ENCODE measurements around the gene DCAF11. TPM values are rescaled to one million over a fixed set of nuclear protein-coding genes. Genes with fewer than 3 reads are reported as not detected.

The DCAF11 gene
- total RNA-seq, 2 experiments from 2014 or later: 79.4 to 84.0 TPM

- intact Hi-C loops (cut with micrococcal nuclease): loop anchor here (1.0 to 5.0 kb wide), 22 partner anchors 14 to 840 kb away; partner anchors contain the start of genes CHMP4A, DCAF11, DHRS4L2 and EMC9
- Mint-ChIP-seq H3K27me3 (ENCODE audit: low read depth) (no peaks in the 10 kb centered on the region), H3K4me3 (peak within 1 kb of the TSS; percentile 99), H3K36me3 (ENCODE audit: low read depth) (peaks cover 66% of the 10 kb centered on the region), H3K27ac (peak within 1 kb of the TSS; percentile 100), H3K9me3 (no peaks in the 10 kb centered on the region), H3K4me1 (ENCODE audit: low read depth) (peaks cover 43% of the 10 kb centered on the region)
- DNase-seq: peak; percentile 99
- CTCF ChIA-PET: interaction anchor here (0.5 to 4.7 kb wide), 26 partner anchors 10 to 276 kb away, joined by 3 to 63 read pairs (median 6); partner anchors contain the start of genes CHMP4A, CIDEB, DCAF11 and DHRS1
Observed at GRCh38 chr14:24160850-24161804, 46.5 kb downstream of the DCAF11 start, which contains the start of gene IRF9. Gene IRF9, plus strand, starts transcription at chr14:24161265. Its CDS starts 880 bp downstream, at chr14:24162145.

GRCh38 chr14:24162093-24162492 is 47.5 kb downstream of the DCAF11 start:
- Mint-ChIP-seq H3K27me3 (ENCODE audit: low read depth) (no peaks in the 10 kb centered on the region), H3K27ac (peak overlapping the region; percentile 100), H3K4me3 (peak overlapping the region; percentile 99), H3K9me3 (no peaks in the 10 kb centered on the region), H3K36me3 (ENCODE audit: low read depth) (peaks cover 65% of the 10 kb centered on the region), H3K4me1 (ENCODE audit: low read depth) (peaks cover 47% of the 10 kb centered on the region)
- CTCF ChIA-PET: interaction anchor here (0.7 to 4.7 kb wide), 15 partner anchors 9 to 136 kb away, joined by 3 to 63 read pairs (median 9); partner anchors contain the start of genes DCAF11, DHRS1, EMC9 and NOP9
- intact Hi-C loops (cut with micrococcal nuclease): loop anchor here (5.0 kb wide), 1 partner anchor 435 kb away; no protein-coding TSS in a partner anchor
- DNase-seq: peak; percentile 27

DNA sequence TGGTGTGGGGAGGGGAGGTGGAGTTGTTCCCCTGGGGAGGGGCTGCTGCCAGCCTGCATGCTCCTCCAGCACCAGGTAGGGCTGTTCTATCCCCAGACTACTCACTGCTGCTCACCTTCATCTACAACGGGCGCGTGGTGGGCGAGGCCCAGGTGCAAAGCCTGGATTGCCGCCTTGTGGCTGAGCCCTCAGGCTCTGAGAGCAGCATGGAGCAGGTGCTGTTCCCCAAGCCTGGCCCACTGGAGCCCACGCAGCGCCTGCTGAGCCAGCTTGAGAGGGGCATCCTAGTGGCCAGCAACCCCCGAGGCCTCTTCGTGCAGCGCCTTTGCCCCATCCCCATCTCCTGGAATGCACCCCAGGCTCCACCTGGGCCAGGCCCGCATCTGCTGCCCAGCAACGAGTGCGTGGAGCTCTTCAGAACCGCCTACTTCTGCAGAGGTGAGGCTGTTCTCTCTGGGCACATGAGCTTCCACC is 50.0 kb downstream of the DCAF11 start:
- no peak overlapping the region for H3K4me3 Mint-ChIP-seq
- H3K27me3 Mint-ChIP-seq (ENCODE audit: low read depth): no peaks in the 10 kb centered on the region
- DNase-seq: no peak
- peaks cover 51% of the 10 kb centered on the region for H3K4me1 Mint-ChIP-seq (ENCODE audit: low read depth)
- CTCF ChIA-PET: interaction anchor here (0.9 kb wide), 2 partner anchors 17 to 604 kb away, joined by 3 read pairs; partner anchors contain the start of gene RNF31
- peaks cover 61% of the 10 kb centered on the region for H3K36me3 Mint-ChIP-seq (ENCODE audit: low read depth)
- intact Hi-C loops (cut with micrococcal nuclease): loop anchor here (5.0 kb wide), 1 partner anchor 437 kb away; no protein-coding TSS in a partner anchor
- no peak overlapping the region for H3K27ac Mint-ChIP-seq
- H3K9me3 Mint-ChIP-seq: no peaks in the 10 kb centered on the region

- Mint-ChIP-seq H3K27me3 (ENCODE audit: low read depth) (no peaks in the 10 kb centered on the region), H3K27ac (no peak overlapping the region), H3K36me3 (ENCODE audit: low read depth) (peaks cover 57% of the 10 kb centered on the region), H3K4me1 (ENCODE audit: low read depth) (peaks cover 52% of the 10 kb centered on the region), H3K4me3 (no peak overlapping the region), H3K9me3 (no peaks in the 10 kb centered on the region)
- CTCF ChIA-PET: interaction anchor here (0.8 kb wide), 1 partner anchor 27 kb away, joined by 3 read pairs; no protein-coding TSS in a partner anchor
- intact Hi-C loops (cut with micrococcal nuclease): no loop called here
- DNase-seq: no peak
Observed at GRCh38 chr14:24165785-24166184, 51.2 kb downstream of the DCAF11 start.

DNA sequence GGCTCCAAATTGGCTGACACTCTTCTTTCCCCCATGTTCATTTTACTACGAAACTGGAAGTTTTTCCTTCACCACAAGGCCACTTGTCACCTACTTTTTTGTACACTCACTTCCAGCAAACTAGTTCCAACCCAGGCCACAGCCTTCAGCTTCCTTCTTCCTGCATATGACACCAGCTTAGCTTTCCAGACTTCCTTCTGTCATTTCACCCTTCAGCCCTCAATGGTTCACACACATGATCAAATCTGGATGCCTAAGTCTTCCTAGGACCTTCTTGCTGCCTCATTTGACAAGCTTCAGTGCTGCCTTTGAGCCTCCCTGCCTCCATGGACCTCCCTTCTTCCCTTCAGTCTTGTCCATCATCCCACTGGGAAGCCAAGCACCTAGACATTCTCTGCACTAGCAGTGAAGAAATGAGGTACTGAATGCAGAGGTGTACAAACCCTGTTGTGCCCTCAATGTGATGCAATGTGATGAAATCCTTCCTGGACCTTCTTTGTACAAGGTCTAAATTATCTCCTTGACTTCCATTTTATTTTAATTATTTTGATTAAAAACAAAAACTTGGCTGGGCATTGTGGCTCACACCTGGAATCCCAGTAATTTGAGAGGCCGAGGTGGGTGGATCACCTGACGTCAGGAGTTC is 53.0 kb downstream of the DCAF11 start:
- H3K4me1 Mint-ChIP-seq (ENCODE audit: low read depth): peaks cover 50% of the 10 kb centered on the region
- peak overlapping the region; percentile 46 for H3K27ac Mint-ChIP-seq
- no peak for DNase-seq
- no peaks in the 10 kb centered on the region for H3K9me3 Mint-ChIP-seq
- CTCF ChIA-PET: no interaction called here
- H3K27me3 Mint-ChIP-seq (ENCODE audit: low read depth): no peaks in the 10 kb centered on the region
- peaks cover 47% of the 10 kb centered on the region for H3K36me3 Mint-ChIP-seq (ENCODE audit: low read depth)
- no peak overlapping the region for H3K4me3 Mint-ChIP-seq
- intact Hi-C loops (cut with micrococcal nuclease): no loop called here

DNA sequence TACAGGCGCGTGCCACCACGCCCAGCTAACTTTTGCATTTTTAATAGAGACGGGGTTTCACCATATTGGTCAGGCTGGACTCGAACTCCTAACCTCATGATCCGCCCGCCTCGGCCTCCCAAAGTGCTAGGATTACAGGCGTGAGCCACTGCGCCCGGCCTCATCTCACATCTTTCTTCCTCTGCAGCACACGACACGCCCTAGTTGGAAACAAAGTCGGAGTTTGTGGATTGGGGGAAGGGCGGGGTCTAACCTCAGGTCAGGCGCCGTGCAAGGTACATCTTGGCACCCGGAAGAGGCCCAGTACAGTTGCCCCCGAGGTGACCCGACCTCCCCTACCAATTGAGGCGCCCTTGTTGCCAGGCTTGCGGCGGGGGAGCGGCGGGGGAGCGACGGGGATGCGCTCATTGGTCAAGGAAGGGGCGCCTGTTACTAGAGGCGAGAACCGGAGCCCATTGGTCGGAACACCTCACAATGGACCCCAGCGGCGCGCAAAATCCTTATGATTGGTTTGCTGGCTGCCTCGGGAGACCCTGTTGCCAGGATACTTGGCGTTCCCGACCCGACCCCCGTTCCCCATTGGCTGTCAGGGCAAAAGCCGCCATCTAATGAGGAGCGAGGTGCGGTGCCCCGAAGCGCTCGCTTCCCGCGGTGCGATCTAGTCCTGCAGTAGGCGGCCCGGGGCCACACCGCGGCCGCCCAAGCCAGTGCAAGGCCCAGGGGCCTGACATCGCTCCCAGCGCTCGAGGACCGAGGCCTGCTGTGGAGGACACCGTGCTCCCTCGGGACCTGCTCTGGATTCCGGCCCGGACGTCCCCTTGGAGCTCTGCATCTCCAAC is 57.1 kb downstream of the DCAF11 start, which contains the start of gene REC8:
TSS of gene REC8 (plus strand) at position 659 of the 839 bp plus-strand sequence. CDS start 473 bp downstream, outside the sequence.
- H3K4me3 Mint-ChIP-seq: peak within 1 kb of the TSS; percentile 70
- intact Hi-C loops (cut with micrococcal nuclease): loop anchor here (1.0 kb wide), 1 partner anchor 17 kb away; the partner anchor contains the start of gene IPO4
- no peaks in the 10 kb centered on the region for H3K27me3 Mint-ChIP-seq (ENCODE audit: low read depth)
- DNase-seq: peak; percentile 72
- peaks cover 20% of the 10 kb centered on the region for H3K36me3 Mint-ChIP-seq (ENCODE audit: low read depth)
- peaks cover 22% of the 10 kb centered on the region for H3K4me1 Mint-ChIP-seq (ENCODE audit: low read depth)
- no peaks in the 10 kb centered on the region for H3K9me3 Mint-ChIP-seq
- CTCF ChIA-PET: interaction anchor here (0.6 to 1.7 kb wide), 2 partner anchors 10 to 258 kb away, joined by 4 to 5 read pairs; no protein-coding TSS in a partner anchor
- peak within 1 kb of the TSS; percentile 75 for H3K27ac Mint-ChIP-seq

DNA sequence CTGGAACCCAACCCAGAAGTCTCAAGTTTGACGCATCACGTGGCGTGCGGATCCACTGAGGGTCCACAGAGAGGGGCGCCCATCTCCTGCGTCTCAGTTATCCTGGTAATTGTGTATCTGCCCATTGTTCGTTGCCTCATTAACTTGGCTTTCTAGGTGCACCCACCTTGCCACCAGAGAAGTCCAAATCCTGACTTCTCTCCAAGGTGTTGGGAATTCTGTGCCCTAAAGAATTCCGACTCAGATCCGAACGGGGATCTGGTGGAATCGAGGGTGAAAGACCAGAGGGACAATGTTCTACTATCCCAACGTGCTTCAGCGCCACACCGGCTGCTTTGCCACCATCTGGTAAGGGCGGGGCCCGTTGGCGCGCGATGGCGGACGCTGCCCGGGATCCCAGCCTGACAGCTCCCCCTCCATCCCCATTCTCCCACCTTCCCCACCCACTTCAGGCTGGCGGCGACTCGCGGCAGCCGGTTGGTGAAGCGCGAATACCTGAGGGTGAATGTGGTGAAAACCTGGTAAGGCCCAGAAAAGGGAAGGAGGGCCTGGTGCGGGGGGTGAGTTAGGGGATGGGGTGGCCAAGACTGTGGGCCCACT is 57.8 kb downstream of the DCAF11 start:
- Mint-ChIP-seq H3K4me3 (peak overlapping the region; percentile 70), H3K9me3 (no peaks in the 10 kb centered on the region), H3K36me3 (ENCODE audit: low read depth) (peaks cover 18% of the 10 kb centered on the region), H3K27ac (no peak overlapping the region), H3K4me1 (ENCODE audit: low read depth) (peaks cover 18% of the 10 kb centered on the region), H3K27me3 (ENCODE audit: low read depth) (no peaks in the 10 kb centered on the region)
- intact Hi-C loops (cut with micrococcal nuclease): loop anchor here (1.0 kb wide), 1 partner anchor 16 kb away; the partner anchor contains the start of gene IPO4
- CTCF ChIA-PET: interaction anchor here (1.5 kb wide), 1 partner anchor 11 kb away, joined by 9 read pairs; the partner anchor contains the start of gene IRF9
- no peak for DNase-seq

GRCh38 chr14:24172871-24173281 is 58.3 kb downstream of the DCAF11 start:
- intact Hi-C loops (cut with micrococcal nuclease): loop anchor here (1.0 kb wide), 1 partner anchor 15 kb away; the partner anchor contains the start of gene IPO4
- H3K9me3 Mint-ChIP-seq: no peaks in the 10 kb centered on the region
- no peaks in the 10 kb centered on the region for H3K27me3 Mint-ChIP-seq (ENCODE audit: low read depth)
- no peak for DNase-seq
- no peak overlapping the region for H3K27ac Mint-ChIP-seq
- peaks cover 18% of the 10 kb centered on the region for H3K36me3 Mint-ChIP-seq (ENCODE audit: low read depth)
- CTCF ChIA-PET: interaction anchor here (0.6 to 1.5 kb wide), 2 partner anchors 11 to 102 kb away, joined by 3 to 9 read pairs; partner anchors contain the start of gene IRF9
- H3K4me3 Mint-ChIP-seq: no peak overlapping the region
- H3K4me1 Mint-ChIP-seq (ENCODE audit: low read depth): peaks cover 14% of the 10 kb centered on the region
